Suppressor macrophage (primary cell): ENCODE measurements around the gene ATP2B2.

ENCODE experiments used
- DNase-seq, 4 experiments: peaks; one replicate each; pipeline ENCODE4 v3.0.0-alpha.2; 2020 to 2022

The ATP2B2 gene

DNA sequence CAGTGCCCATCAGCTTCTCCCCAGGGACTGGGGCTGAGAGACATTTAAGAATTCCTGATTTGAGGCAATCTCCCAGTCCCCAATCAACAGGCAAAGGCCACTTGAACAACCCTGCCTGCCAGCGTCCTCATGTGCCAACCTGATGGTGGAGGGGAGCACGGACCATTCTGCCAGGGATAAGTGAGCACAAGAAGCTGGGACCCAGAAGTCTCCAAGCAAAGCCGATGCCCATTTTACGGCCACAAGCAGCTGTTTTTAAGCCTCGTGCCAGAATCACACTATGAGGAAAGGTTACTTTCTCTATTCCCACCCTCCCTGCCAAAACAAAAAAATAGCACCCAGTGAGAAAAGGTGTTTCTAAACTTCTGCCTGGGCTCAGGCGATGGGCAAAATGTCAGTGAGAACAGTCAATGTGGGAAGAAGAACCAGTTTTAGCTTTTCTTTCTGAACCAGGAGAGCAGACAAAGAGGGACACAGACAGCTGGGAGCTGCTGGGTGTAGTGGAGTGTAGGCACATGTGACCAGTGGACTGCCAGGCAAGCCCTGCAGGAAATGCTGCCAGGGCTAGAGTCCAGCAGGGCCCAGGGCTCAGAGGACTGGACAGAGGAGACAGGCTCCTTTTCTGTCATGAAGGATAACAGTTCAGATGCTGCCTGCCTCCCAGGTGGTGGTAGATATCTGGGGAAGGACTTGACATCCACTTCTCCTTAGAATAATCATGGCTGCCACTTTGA, 57.7 kb downstream of the ATP2B2 start:
- DNase-seq, result no peak

DNA sequence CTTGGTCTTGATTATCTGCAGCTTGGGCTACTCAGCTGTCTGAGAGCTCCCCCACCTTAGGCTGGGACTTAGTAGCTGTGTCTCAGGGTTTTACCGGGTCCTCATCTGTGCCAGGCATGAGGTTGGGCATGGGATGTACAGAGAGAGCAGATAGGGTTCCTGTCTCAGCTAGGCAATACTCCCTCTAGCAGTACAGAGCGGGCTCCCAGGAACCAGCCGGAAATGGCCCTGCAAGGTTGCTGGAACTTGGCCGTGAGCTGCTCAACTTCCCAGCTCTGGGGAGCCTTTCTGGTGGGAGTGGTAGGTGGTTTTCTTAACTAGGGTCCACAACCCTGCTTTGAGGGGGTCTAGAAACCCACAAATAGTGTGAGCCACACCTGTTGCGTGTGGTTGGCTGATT, 58.3 kb downstream of the ATP2B2 start:
- no peak for DNase-seq

DNA sequence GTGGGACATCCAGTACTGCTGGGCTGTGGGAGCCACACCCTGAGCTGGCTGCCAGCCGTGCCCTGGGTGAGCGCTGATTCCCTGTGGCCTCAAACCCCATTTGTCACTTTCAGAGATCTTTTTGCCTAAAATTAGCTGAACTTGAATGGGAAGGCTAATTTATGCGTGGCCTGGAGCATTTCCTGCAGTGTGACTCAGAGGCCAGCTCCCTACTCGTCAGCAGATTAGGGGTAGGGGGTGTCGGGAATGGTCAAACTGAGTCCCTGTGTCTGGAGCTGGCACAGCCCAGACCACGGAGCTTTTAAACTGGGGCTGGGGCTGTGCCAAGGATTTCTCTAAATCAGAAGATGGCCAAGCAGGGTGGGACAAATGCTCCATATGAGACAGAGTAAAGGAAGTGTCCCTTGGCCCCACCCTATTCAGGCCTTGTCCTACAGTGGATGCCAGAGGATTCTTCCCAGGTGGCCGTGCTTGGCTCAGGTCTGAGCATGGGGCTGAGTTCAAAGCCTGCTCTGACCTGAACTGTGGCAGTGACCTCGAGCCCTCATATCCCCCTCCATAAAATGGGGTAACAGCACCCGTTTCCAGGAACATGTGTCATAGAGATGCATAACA, 59.7 kb downstream of the ATP2B2 start:
- DNase-seq, result peak in 3 of 4 experiments; percentile 25 to 36 (median 35)

DNA sequence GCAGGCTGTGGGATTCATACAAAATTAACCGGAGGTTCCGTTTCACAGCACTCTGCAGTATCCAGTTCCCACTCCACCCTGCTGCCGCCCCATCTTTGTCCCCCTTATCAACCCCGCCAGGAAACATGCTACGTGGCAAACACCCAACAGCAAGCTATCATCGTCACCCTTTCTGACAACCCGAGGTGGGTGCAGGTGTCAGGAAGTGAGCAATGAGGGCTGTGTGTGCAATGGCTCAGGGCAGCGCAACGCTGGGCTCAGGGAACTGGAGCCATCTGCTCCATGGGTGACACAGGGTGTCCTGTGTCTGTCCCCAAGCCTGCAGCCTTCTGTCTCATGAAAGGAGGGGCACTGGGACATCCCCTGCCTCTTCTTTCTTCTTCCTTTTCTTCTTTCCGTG, 60.9 kb downstream of the ATP2B2 start:
- no peak for DNase-seq

DNA sequence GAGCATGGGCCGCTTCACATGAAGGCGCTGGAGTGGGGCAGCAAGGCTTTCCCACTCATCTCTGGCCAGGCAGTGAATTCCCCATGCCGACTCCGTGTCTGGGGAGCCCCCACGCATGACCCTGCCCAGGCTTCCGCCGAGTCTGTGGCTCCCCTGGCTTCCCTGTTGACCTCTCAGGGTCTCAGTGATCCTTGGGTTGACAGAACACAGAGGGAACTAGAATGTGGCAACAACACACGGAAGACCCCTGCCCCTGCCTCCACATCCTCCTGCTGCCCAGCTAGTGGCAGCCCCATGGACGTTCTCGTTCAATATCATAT, 61.3 kb downstream of the ATP2B2 start:
- no peak for DNase-seq

DNA sequence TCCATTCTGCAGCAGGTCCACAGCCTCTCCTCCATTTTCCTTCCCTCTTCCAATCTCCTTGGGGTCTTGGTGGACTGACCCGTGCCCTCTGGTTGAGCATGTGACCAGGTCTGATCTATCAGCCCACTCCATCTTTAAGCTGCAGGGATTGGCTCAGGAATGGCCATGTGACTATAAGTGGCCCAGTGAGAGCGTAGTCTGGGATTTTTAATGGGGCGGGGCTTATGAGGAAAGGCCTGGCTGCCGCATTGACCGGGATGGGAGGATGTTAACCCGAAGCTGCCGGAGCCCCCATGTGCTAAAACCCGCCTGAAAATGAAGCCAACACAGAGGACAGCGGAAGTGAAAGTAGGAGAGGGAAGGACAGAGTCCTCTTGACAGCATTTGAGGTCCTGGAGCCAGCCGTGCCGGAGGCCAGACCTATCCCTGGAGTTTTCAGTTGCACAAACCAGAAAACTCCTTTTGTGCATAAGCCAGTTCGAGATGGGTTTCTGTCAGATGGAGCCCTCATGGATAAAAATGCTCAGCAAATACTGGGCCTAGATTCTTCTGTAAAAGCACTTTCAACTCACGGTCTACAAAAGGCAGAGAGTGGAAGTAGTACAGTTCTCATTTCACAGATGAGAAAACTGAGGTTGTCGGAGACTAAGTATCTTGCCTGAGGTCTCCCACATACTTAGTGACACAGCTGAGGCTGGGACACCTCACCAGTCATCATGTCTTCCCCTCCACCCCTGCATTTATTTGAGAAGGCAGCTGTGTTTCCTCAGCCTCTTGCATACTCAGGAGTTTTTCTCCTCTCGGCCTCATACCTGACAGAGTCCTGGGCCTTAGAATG, 61.9 kb downstream of the ATP2B2 start:
- DNase-seq, result peak in 3 of 4 experiments; percentile 21 to 46 (median 31)

DNA sequence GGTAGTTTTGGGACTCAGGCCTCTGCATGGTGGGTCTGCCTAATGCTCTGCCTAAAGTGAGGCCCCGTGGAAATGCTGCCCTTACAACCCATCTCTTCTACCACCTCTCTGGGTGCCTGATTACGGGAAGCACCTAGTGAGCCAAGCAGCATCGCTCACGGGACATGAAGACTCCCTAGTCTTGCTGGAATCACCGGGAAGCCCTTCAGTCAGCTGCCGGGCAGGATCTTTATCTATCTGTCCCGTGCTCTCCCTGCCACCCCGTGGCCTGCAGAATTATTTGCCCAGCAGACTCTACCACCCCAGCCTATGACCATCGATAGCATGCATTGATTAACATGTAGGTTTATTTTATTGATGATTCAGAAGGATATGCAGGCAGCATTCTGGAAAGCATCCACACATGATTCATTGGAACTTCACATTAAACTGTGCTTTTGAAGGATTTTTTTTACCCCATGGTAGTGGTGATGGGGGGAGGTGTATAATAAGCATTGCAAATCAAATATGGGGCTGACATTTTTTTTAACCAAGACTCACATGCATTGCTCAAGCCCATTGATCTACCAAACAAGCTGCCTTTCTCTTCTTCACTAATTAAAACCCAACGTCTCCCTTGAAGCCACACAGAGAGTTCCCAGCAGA, 63.1 kb downstream of the ATP2B2 start:
- DNase-seq, result no peak

DNA sequence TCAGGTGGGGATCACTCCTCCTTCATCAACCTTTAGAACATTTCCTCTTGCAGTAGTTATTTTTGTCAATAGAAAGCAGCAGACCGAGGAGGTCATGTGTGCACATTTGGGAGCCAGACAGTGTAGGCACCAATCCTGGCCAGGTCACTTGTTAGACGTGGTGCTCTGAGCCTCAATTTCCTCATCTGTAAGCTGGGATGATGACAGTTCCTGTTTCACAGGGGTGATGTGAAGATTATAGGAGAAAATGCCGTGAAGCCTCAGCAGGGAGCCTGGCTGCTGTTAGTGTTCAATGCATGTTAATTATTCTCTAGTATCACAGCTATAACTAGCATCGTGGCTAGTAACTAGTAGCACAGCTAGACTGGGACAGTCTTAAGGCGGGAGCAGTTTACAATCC, 64.7 kb downstream of the ATP2B2 start:
- DNase-seq, result peak; percentile 41 to 62 (median 55)

DNA sequence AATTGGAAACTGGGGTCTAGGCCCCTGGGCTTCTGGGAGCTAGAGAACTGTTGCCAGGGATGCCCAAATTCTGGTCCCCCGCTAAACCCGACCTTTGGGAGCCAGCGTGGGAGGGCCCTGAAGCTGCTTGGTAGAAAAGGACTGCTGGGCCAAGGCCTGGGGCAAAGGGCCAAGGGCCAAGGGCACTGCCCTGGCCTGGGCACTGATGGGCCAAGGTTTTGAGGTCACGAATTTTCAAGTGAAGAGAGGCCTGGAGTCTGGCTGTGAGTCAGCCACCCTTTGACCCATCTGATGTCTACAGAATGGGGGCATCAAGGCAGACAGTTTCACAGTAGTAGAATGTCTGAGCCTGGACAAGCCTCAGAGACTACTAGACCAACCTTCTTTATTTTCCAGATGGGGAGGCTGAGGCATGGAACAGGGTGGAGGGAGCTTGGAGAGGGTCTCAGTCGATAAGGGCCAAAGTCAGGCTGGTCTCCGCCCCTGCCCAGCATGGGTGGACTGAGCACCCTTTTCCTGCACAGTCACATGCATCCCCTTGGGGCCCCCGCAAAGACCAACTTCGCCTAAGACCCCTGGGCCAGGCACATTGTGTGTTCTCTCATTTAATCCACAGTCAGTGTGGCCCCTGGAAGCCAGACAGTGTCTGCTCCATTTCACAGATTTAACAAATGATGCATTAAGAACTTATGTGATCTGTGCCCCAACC, 66.3 kb downstream of the ATP2B2 start:
- DNase-seq, result peak in 1 of 4 experiments; percentile 6

DNA sequence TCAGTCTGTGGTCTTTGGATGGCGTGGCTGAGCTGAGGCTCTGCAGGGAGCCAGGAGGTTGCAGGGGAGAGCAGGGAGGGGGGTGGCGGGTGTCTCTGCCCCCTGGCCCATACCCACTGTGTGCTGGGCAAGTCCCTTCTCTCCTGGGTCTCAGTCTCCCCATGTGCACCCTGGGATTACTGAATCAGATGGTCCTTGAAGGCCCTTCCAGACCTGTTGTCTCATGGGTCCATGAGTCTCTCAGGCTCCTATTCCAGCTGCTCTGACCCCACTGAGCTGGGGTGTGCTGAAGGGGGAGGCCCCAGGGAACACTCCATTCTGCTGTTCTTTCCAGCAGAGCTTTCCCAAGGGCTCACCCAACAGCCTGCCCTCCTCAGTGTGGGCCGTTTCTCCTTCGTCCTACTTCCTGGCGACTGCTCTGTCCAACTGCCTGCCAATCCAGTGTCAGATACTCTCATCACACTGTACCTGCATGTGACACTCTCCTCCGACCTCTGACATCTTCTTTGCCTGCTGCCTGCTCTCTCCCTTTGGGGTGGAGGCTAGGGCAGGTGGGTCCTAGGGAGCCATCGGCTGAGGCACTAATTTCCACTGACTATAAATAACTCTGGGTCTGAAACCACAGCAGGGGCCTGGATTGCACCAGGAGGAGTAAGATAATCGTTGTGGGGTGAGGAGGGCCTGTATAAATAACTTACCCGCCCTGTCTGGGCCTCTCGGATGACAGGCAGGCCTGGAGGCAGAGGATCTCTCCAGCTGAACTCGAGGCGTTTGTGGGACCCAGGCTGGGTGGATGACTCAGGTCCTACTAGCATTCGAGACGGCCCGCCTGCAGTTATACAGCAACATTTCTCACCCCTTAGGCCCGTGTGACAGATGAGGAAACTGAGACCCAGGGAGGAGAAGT, 67.1 kb downstream of the ATP2B2 start:
- DNase-seq, result peak in 3 of 4 experiments; percentile 18 to 36 (median 23)

DNA sequence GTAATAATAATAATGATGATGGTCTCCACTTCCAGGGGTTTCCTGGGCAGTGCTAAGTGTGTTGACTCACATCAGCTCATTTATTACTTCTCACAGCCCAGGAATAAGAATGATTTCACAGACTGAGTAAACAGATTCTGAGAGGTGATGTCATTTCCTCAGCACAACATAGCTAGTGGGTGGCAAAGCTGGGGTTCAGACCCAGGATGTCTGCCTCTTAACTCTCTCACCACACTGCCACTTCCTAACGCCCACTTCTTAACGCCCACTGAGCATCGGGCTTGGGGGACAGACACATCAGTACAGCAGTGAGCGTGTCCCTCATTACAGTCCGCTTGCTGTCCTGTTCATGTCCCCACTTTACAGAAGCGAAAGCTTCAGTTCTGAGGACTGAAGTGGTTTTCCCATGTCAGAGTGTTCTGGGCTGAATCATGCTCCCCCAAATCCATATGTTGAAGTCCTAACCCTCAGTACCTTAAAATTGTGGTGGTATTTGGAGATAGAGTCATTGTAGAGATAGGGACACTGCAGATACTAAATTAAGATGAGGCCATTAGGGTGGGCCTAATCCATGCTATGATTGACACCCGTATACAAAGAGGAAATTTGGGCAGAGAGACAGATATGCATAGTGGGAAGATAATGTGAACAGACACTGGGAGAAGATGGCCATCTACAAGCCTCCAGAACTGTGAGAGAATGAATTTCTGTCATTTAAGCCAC, 68.0 kb downstream of the ATP2B2 start:
- peak; percentile 70 to 86 (median 77) for DNase-seq

DNA sequence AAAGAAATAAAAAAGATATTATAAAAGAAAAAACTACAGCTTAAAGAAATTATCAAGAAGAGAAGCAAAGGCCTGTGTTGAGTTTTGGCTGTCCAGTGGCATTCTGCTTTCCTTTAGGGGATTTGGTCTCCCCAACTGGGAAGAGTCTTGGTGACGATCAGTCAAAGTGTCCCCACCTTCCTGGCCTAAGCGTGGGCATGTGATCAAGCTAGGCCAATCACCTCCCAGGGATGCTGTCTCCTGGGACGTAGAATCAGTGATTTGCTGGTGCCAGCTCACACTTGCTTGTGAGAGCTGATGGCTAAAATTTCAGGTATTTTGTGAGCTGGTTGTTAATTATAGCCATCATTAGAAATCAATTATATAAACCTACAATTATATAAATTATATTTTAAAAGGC, 69.5 kb downstream of the ATP2B2 start:
- DNase-seq, result no peak

DNA sequence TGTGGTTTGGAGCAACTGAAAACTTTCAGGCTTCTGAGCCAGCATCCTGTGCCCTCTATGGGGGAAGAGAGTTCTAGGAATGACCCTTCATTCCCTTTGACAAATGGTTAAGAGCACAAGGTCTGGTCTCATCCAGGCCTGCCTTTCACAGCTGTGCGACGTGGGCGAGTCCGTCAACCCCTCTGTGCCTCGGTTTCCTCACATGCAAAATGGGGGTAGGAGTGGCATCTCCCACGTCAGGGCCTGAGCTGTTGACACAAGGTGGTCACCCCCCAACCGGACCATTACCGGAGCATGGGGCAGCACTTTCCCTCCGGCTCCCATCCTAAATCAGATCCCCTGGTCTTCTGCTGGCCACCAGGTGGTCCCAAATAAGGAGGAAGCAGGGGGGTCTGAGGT, 70.4 kb downstream of the ATP2B2 start:
- DNase-seq, result no peak

DNA sequence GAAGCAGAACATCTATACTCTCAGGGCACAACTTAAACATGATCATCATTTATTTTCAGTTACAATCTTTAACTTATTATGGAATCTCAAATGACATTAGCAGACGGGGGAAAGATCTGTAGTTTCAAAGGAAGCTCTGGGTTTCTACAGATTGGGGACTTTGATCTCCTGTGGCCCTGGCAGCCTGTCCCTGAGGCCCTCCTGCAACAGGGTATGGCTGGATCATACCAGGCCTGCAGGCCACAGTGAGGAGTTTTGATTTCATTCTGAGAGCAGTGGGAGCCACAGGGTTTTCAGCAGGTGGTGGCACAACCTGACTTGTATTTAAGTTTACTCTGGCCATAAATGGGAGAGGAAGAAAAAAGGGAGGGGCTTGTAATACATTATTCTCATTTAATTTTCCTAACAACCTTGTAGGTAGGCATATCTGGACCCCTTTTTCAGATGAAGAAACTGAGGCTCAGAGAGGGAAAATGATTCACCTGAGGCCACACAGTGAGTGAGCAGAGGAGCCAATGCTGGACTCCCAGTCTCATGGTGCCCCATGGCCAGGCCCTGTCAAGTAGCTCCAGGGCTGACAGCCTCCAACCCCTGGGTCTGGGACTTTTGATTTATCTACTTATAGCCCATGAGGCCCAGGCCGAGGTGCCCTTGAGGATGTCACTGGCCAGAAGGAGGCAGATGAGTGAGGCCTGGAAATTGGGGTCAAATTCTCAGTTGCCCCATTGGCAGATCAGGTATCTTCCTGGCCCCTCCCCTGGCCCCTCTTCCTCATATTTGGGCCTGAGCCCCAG, 71.0 kb downstream of the ATP2B2 start:
- DNase-seq, result no peak

DNA sequence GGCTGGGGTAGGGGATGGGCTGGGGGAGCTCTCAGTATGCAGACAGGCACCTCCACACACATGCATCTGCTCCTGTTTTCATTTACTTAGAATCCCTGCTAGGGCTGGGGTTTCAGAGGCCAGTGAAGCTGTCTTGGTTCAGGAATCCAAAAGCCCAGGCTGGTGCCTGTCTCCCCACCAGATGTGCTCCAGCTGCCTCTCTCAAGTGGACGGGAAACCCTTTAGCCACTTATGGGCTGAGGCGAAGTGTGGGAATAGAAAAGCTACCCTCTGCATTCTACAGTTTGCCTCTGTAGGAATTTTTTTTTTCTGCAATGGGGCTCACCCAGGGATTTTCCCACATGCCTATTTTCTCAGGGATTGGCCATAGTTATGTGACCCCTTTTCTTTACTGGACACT, 72.5 kb downstream of the ATP2B2 start:
- no peak for DNase-seq

DNA sequence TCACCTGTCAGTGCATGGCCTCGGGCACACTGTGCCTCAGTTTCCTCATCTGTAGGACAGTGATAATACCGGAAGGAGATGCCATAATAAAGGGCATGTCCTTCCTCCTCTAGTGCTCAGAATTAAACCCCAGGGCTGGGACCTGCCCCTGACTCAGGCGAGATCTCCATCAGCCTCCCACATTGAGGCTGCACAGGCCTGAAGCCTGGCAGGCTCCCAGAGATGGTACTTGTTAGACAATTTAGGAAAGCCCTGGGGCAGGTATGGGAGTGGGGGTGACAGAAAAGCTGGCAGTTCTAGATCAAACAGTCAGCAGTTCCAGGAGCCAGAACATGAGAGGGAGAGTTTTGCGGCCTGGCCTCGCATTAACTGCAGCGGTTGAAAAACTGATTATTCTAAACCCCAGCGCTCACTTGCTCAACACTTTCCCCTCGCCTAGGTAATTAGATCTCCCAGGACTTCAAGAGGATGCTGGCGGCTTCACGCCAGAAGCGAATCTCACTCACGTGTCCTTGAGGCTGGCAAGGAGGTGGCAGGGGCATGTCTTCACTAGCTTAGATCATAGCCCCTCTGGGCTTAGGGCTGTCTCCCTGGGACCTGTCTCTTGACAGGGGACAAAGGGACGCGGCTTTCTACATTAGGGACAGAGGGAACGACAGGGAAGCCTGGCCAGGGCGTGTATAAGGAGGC, 73.1 kb downstream of the ATP2B2 start:
- no peak for DNase-seq

DNA sequence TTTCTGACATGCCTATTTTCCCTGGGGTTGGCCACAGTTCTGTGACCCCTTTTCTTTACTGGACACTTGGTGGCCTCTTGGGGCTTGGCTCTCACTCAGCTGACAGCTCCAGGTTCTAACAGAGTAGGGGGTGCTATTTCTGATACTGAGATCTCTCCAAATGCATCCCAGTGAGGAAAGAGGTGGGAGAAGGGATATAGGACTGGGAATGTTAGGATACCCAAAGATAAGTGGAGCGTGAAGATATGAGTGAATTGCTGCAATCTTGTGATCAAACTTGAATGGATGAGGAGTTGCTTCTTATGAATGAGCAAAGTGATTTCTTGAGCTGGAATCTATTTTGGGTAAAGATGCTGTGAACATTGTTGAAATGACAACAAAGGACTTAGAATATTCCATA, 74.6 kb downstream of the ATP2B2 start:
- no peak for DNase-seq

DNA sequence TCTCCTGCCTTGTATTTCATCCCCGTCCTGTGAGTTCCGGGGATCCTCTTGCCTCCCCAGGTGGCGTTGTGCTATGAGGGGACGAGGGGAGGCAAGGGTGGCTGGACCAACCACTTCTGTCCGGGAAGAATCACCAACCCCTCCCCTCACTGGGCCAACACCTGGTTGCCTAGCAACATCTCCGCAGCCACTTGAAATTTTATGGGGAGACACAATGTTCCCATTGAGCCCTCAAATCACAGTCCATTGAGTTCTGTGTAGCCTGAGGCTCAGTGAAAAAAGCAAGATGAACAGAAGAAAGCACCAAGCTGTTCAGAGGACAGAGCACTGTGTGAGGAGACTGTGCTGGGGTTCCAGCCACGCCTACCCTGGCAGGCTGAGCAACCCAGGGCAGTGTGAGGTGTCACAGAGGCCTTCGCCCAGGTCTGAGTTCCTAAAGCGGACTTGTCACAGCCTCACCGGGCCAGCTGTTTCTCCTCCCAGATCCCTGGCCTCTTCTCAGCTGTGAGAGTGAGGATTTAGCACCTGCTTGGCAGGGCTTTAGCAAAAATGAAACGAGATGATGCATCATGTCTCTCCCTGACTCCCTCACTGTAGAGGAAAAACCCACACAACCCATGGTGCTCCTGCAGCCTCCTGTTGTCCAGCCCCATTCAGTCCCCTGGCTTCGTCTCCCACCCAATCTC, 76.8 kb downstream of the ATP2B2 start:
- DNase-seq, result no peak
